SIG-M5 (cell line): ENCODE measurements around the gene LBH.

Source experiments
- DNase-seq: peaks from one replicate; lab custom pipeline; 2025; lab: John Stamatoyannopoulos, UW

The LBH gene

DNA sequence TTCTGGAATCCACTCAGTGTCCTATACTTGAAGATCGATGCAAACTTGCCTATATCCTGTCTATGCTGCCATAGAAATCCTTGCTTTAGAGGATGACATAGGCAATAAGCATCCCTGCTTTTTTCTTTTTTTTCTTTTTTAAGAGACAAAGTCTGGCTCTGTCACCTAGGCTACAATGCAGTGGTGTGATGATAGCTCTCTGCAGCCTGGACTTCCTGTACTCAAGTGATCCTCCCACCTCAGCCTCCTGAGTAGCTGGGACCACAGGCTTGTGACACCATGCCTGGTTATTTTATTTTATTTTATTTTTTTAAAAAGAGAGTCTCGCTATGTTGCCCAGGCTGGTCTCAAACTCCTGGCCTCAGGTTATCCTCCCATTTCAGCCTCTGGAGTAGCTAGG lies 76.9 kb downstream of the LBH start:
- DNase-seq: no peak
